ENCODE results near the gene ARHGDIB.

The ARHGDIB gene

DNA sequence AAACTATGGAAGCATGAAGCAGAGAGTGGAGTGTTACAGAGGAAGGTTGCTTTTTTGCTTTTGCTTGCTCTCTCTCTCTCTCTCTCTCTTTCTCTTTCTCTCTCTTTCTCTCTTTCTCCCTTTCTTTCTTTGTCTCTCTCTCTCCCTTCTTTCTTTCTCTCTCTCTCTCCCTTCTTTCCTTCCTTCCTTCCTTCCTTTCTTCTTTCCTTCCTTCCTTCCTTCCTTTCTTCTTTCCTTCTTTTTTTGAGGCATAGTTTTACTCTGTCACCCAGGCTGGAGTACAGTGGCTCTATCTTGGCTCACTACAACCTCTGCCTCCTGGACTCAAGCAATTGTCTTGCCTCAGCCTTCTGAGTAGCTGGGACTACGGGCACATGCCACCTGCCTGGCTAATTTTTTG, 7.6 kb downstream of the ARHGDIB start:
- DNase-seq = no peak

DNA sequence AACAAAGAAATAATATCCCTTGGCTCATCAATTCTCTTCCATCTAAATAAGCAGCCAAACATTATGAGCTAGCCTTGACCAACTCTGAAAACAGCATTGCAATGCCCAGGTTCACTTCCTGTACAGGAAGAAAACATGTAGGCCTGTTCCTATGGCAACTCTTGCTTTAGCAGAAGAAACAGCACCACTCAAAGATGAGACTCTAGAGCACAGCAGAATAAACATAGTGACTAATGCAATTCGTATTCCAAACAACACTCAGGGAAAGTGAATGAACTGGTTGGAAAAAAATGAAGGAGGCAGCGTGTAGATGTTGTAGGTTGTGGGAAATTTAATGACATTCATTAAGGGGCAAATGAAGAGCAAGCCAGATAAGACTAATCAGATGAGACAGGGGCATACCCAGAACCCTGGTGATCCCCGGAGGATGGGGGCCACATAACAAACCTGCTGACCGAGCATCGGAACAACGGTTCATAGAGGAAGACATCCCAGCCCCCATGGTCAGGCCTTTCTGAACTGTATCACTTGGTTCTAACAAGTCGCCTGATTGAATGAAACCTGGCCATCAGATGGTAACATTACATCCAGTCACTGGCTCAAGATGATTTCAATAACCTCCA, 9.0 kb downstream of the ARHGDIB start:
- DNase-seq = no peak

DNA sequence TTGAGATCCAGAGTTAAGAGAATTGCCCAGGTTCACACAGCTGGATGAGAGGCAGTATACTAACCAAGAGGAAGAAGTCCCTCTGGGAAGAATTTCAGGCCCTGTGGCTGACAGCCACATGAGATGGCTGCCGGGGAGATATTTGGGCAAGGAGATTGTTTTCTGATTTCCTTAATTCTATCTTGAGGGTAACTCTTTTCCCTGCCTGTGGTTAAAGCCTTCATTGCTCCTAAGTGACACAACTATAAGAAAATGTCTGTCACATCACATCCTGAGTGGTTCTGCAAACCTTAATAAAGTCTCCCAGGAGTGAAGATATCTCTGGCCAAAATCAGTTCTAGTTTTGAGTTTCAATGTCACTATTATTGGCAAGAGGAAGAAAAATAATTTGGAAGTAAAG, 9.6 kb downstream of the ARHGDIB start:
- no peak for DNase-seq

DNA sequence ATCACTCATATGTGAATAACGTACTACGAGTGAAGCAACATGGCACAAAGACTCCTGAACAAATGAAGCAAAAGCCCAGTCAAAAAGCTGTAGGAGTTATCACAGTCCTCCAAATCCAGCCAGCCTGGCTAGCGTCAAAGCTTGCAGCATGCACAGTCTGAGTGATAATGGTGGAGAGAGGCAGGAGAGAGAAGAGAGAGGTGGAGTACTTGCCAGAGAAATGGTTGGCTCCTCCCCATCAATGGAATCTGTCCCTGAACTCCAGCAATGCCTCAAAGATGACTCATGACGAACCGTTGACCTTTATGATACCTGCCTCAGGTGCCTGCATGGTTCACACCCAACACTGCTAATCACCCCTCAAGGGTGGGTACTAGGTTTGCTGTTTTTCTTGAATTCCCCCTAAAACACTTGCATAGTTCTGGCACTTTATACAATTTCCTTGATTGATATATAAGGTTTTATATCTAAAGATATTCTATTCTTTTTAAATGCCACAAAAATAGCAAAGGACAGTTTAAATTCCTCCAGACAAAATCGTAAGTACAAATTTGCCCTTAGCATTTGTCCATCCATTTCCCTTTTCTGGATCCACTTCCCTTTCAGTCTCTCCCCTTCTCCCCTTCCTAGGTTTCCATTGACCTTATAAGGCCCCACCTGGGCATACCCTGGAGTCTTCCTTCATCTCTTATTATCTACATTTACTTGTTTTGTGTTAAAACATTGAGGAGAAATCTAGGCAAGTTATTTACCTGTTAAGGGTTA, 10.2 kb downstream of the ARHGDIB start:
- DNase-seq = no peak

DNA sequence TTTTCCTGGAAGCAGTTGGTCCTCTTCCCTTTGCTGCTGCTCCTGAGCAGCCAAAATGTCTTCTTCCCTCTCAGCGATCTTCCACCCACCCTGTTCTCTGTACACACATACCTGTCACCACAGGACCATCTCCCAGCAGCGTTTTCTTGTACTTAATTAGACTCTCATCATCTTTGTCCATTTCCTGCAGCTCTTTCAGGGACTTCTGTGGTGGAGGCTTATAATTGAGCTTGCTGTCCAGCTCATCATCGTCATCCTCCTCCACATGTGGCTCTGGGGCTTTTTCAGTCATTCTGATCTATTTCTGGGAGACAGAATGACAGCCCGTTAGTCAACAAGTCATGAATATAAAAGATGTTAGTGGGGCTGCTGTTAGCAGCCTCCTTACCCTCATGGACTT, 11.0 kb downstream of the ARHGDIB start:
- no peak for DNase-seq

DNA sequence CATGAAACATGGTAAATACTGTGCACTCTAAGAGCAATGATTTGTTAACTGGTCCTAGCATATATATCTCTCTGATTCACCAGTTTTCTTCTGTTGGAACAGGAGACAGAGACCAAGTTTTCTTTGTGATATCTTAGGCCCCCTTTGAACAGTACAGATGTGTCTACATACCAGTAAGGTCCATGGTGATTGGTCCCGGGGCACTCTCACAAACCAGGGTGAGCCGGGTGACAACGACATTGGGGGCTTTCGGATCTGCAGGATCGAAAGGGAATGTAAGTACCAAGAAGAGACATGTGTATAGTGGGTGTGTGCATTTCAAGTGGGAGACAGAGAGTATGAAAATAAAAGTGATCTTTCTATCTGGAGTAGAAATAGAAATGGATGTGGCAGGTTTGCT, 11.8 kb downstream of the ARHGDIB start:
- no peak for DNase-seq

DNA sequence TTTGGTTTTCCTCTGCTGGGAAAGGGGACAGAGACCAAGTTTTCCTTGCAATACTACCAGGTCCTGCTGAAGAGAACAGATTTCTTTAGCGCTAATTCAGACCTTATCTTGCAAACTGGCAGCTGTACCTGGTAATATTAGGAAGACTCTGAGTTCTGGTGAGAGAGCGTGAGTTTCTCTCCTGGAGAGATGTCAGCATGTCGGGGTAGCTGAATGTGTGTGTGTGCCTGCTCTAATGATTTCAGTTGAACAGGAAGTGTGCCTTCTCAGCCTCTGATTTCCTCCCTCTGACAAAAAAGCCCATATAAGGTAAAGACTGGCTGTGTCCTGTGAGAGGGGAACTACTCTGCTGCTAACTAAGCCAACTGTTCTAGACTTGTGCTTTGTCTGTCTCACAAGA, 12.7 kb downstream of the ARHGDIB start:
- peak; percentile 48 for DNase-seq

DNA sequence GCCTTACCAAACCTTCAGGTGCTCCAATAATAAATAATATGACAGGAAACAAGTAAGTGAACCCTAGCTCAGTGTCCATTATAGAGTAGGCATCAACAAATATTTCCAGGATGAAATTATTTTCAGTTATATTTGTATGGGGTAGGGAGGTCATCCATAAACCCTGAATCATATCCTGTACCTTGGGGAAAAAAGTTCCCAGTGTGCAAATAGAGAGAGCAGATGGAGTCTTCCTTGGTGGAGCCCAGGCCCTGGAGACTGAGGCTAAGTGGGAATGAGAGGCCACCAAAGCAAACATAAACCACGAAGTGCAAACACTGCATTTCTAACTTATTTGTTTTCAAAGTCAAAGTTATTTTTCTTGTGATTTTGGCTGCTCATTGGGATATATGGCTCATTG, 14.5 kb downstream of the ARHGDIB start:
- no peak for DNase-seq

DNA sequence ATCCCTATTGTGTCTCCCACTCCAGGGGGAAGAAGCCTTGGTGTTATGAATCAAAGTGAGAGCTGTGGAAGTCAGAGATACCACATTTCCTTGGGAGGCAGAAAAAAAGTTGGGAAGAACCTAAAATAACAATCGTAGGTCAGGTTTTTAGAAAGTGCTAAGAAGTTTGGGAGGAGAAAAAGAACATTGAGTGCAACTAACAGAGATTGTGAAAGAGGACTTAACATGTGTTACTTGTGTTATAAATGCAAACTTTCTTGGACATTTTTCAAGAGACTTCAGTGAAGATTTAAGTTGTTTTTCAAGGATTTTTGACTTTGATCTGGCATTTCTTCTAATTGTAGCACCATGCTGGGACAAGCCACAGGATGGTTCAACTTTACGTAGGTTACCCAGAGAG, 15.2 kb downstream of the ARHGDIB start:
- no peak for DNase-seq

DNA sequence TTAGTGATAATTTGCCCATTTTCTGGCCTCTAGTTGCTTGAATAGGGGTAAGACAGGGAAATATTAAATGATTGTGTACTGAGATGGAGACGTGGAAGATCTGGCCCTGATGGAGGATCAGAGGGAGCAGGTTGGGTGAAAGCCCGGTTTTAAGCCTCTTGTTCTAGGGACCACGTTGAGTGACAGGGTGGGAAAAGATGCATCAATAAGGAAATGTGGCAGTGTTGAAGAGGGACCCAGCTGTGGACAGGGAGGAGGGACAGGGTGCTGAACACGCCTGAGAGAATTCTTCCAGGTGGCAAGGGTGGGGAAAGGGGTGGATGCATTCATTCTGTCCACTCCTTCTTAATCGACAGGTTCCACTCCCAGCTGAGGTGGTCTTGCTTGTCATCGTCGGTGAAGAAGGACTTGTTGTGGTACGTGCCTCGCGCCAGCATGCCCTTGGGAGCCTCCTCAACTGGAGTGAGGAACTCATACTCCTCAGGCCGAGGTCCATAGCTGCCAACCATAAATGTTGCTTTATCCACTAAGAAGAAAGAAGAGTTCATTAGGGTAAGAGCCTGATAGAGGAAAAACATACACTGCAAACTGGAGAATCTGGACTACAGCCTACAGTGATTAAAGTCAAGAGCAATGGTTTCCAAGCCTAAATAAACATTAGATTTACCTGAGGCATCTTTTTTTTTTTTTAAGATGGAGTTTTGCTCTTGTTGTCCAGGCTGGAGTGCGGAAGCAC, 19.0 kb downstream of the ARHGDIB start:
- no peak for DNase-seq

DNA sequence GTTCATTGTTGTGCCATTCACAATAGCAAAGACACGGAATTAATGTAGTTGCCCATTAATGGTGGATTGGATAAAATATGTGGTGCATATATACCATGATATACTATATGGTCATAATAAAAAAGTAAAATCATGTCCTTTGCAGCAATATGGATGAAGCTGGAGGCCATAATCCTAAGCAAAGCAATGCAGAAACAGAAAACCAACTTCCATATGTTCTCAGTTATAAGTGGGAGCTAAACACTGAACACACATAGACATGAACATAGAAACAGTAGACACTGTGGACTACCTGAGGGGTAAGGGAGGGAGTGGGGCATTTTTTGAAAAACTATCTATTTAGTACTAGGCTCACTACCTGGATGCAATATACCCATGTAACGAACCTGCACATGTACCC, 20.0 kb downstream of the ARHGDIB start:
- DNase-seq = no peak

DNA sequence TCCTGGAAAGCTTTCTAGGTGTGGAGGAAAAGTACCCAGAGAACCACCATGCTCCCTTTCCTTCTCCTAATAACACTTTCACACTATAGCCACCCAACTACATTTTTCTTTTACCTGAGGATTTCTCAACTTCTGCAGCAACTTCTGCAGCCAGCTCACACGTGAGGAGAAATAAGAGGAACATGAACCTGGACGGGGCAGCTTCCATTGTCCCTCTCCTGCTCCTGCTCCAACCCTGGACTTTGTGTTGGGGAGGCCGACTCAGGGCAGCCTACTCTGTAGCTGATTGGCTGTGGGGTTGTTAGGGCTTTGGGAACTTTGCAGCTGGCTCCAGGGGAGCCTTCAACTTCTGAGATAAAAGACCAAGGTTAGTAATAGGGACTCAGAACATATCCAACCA, 23.1 kb downstream of the ARHGDIB start, which contains the start of gene ERP27:
Gene ERP27 (minus strand): TSS at position 237 of the 400 bp plus-strand sequence. CDS start 29 bp downstream, at position 208.
- DNase-seq = no peak

DNA sequence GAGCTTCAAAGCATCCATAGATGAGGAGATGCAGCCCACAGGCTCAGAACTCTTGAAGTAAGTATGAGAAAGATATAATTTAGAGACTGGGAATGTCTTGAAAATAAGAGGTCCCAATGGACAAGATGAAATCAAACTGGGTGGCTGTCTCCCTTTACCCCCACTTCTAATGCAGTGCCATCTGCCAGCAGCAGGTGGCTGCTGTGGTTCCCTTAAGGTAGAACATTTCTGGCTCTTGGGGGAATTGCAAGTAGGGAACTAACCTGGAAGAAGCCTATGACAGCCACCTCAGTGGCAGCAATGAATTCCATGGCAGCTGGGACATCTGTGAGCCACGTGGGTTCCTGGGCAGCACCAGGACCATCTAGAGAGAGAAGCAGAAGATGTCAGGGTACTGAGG, 23.7 kb downstream of the ARHGDIB start:
- no peak for DNase-seq

DNA sequence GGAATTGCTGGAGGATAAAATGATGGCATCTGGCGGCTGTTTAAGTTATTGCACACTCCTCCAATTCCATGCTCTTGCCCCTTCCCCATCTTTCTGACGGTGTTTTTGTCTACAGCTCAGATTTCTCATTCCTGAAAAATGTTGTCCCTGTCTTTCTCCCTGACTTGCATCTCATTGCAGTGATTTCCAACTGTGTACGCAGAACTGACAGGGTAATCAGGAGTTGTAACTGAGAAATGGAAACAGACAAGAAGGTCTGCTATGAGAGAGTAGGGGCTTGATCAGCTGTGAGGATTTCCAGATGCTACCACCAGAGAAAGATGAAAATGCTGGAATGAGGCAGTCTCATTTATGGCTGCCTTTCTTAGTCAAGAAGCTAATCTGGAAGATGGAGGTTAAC, 24.4 kb downstream of the ARHGDIB start:
- DNase-seq = no peak

DNA sequence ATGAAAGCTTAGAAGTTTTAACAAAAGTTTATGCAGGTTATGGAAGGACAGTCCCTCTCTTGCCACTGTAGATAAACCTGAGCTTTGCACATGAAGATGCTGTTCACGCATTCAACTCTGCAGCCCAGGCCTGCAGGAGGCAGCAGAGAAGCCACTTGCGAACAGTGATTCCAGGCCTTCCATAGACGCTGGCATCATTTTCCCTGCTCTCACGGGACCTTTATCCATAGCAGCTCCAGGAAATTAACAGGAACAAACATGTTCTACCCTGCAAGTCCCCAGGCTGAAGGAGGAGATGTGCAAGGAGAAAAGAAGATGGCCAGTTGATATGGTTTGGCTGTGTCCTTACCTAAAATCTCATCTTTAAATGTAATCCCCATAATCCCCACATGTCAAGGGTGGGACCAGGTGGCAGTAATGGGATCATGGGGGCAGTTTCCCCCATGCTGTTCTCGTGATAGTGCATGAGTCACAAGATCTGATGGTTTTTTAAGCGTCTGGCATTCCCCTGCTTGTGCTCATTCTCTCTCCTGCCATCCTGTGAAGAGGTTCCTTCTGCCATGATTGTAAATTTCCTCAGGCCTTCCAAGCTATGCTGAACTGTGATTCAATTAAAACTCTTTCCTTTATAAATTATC, 25.1 kb downstream of the ARHGDIB start:
- no peak for DNase-seq

DNA sequence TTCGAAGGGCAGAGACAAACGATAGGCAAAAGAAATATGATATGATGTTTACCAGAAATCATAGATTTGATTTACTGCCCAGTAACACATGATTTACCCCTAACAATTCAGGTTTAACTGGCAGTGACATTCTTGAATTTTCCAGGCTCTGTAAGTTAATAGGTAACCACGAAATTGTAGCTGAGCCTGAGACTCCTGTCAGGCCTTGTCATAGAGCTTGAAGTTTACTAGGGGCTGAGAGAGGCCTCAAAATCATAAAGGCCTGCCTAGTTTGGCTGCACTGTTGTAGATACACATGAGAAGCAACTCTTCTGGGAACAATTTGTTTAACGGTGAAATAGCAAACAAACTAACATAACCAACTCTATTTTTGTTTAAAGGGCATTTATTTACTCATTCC, 26.4 kb downstream of the ARHGDIB start:
- no peak for DNase-seq

DNA sequence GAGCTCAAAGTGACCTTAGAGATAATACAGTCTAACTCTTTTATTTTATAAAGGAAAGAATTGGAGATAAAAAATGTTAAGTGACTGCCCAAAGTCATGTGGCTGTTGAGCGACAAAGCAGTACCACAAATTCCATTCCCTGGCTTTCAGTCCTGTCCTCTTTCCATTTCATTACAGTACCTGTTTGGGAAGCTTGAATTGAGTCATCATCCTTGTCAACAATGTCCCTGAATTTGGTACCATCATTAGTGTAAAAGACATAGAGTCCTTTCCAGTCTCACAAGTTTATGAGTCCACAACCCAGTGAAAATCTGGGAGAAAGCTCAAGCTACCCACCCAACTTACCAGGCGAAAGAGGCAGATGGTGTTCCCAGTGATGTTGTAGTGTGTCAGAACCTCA, 26.9 kb downstream of the ARHGDIB start:
- no peak for DNase-seq

DNA sequence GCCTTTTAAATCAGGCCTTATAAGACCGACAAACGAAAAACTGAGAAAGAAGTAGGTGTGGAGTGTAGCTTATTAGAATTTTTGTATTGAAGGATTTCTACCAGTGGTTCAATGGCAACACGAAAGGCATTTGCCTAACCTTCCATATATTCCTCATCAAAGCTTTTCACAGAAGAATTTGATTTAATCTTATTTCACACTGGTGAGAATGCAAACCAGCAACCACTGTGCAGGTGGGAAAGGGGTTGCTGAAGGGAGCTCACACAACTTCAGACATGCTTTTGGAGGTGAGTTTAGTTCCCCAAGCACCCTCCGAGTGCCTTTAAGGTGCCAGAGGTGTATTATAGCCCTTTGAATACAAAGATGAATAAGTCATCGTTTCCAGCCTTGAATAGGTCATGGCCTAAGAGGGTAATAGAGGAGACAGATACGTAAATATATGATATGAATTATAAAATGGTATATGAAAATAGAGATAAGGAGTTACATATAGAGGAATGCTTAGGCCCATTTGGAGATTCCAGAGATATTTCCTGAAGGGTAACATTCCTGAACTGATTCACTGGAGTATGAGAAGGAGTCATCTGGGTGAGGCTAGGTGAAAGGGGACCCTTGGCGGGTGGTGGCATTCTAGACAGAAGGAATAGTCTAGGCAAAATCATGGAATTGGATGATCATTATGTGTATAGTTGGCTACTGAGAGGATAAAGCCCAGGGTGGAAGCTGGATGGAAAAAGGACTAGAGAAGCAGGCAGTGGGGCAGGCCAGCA, 29.4 kb downstream of the ARHGDIB start:
- no peak for DNase-seq

DNA sequence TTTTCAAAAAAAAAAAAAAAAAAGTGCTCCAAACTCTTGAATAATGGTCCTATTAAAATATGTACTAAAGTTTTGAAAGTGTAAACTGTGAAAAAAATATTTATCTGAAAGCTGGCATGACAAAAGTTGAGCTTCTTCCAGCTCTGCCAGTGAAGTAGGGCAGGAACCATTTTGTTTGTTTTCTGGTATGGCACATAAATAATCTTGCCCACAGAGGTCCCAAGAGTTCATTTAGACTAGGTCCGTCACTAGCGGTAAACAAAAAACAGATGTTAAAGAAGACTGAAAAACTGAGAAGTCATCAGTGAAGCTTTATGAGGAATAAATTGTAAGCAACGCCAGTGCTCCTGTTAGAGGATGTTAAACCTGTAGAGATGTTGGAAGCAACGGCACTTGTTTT, 30.0 kb downstream of the ARHGDIB start:
- no peak for DNase-seq

DNA sequence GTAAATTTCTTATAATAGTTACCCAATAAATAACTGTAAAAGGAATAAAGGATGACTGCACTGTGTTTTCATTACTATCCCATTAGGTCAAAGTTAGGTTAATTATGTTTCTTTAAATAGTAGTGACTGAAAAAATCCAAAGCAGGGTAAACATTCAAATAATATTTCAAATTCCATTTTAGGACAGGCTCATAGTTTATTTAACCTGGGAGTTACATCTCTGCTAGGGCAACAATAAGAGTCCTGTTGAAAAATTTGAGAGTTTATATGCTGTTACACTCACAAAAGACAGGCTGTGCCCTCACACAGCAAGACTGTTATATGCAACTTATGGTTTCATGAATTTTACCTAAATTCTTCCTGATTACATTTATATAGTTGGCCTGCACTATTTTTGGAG, 31.1 kb downstream of the ARHGDIB start:
- DNase-seq = no peak

DNA sequence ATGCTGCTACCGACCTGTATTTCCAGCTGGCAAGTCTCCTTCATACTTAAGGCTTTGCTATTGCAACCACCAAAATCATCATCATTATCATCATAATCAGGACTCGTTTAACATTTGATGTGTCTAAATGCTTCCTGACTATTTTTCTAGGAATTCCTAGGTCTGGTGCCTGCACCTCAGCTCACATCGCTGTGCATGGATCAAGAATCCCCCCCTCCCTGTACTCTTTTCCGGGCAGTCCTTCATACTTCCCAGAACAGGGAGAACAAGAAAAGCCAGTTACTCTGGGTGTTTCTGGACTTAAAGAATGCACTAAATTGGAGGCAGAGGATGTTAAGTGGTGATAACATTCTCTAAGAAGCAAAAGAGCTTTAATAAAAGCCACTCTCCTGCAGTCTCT, 32.5 kb downstream of the ARHGDIB start:
- DNase-seq = peak; percentile 56

DNA sequence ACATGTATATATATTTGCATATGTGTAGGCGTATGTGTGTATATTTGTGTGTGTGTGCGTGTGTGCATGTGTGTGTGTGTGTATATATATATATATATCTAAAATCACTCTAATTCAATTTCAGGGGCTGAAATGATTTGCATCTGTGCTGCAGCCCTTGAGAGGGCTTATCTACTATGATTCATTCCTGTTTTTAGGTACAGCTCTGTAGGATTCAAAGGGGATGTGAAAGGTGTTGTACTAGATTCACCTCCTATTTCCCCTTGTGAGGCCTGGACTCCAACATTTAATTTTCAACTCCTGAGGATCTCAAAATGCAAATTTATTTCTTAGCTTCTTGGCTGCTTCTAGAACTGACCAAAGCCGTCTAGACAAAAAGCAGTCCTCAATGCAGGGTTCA, 34.1 kb downstream of the ARHGDIB start:
- no peak for DNase-seq

DNA sequence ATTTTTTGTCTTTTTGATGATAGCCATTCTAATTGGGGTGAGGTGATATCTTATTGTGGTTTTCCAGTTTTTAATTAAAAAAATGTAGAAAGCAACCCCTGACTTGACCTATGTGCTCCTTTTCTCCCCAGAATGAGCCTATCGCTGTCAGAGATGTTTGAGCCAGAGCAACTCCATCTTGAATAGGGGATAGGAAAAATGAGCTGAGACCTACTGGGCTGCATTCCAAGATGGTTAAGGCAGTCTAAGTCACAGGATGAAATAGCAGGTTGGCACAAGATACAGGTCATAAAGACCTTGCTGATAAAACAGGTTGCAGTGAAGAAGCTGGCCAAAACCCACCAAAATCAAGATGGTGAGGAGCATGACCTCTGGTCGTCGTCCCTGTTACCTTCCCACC, 36.9 kb downstream of the ARHGDIB start:
- no peak for DNase-seq
